Activated CD4-positive, alpha-beta memory T cell treated with anti-CD3 and anti-CD28 coated beads, Interleukin-2, amount 10 ng/mL, durations not matched to agents 7 days and 5 days (primary cell): Measurements from ENCODE around the gene NKX6-1. TPM values are rescaled to one million over a fixed set of nuclear protein-coding genes. Genes with fewer than 3 reads are reported as not detected.

ENCODE experiments used
- CTCF ChIA-PET: fragments of 350-600 bp; sonication (Branson Sonifier 250); formaldehyde crosslinking; loops from one replicate; lab custom pipeline; 2021; ENCODE audit warnings: antibody characterized with exemption, inconsistent platforms; lab: Charles Lee
- POLR2A ChIA-PET: fragments of 350-600 bp; sonication (Branson Sonifier 250); formaldehyde crosslinking; loops from one replicate; lab custom pipeline; 2021; ENCODE audit warnings: antibody characterized with exemption; lab: Charles Lee
- DNase-seq: peaks from one replicate; pipeline ENCODE4 v3.0.0-alpha.2; 2020
- H3K27ac Mint-ChIP-seq: one replicate; pipeline ENCODE4 v1.8.0; 2021; ENCODE audit warnings: mild to moderate bottlenecking, mixed read lengths
- H3K27me3 Mint-ChIP-seq: one replicate; pipeline ENCODE4 v1.8.0; 2021; ENCODE audit warnings: mixed read lengths
- H3K36me3 Mint-ChIP-seq: one replicate; pipeline ENCODE4 v1.8.0; 2021; ENCODE audit warnings: low read depth, mixed read lengths
- H3K4me1 Mint-ChIP-seq: one replicate; pipeline ENCODE4 v1.8.0; 2021; ENCODE audit warnings: mixed read lengths
- H3K4me3 Mint-ChIP-seq: one replicate; pipeline ENCODE4 v1.8.0; 2021; ENCODE audit warnings: mild to moderate bottlenecking, mixed read lengths
- H3K9me3 Mint-ChIP-seq: one replicate; pipeline ENCODE4 v1.8.0; 2021; ENCODE audit warnings: mixed read lengths
- total RNA-seq, 2 experiments: library from RNA; stranded (reverse); gene quantifications; one replicate each; pipeline ENCODE4 v1.2.3, GENCODE V29; 2021

Gene NKX6-1
- not detected for total RNA-seq

GRCh38 chr4:84498935-84499623 lies at the start of gene NKX6-1:
TSS of gene NKX6-1 (minus strand) at chr4:84499292. CDS start at chr4:84498228, 1,064 bp downstream.
- Mint-ChIP-seq H3K36me3 (peaks cover 9% of the 10 kb centered on the region), H3K4me3 (peak within 1 kb of the TSS; percentile 58), H3K27ac (peak within 1 kb of the TSS; percentile 48), H3K9me3 (no peaks in the 10 kb centered on the region), H3K27me3 (peaks cover 89% of the 10 kb centered on the region), H3K4me1 (peaks cover 18% of the 10 kb centered on the region)
- CTCF ChIA-PET = interaction anchor here (1.1 kb wide), 1 partner anchor 16 kb away, joined by 3 read pairs; no protein-coding TSS in a partner anchor
- POLR2A ChIA-PET = no interaction called here
- no peak for DNase-seq

GRCh38 chr4:84547211-84547610 lies 48.1 kb upstream of the NKX6-1 start:
- Mint-ChIP-seq H3K36me3 (no peaks in the 10 kb centered on the region), H3K9me3 (no peaks in the 10 kb centered on the region), H3K27me3 (peaks cover 5% of the 10 kb centered on the region), H3K4me1 (no peaks in the 10 kb centered on the region), H3K27ac (no peak overlapping the region), H3K4me3 (no peak overlapping the region)
- CTCF ChIA-PET = no interaction called here
- POLR2A ChIA-PET = no interaction called here
- DNase-seq = no peak

- no peak for DNase-seq
- ChIA-PET CTCF (no interaction called here), POLR2A (no interaction called here)
- Mint-ChIP-seq H3K36me3 (no peaks in the 10 kb centered on the region), H3K27me3 (peaks cover 5% of the 10 kb centered on the region), H3K4me1 (no peaks in the 10 kb centered on the region), H3K9me3 (no peaks in the 10 kb centered on the region), H3K4me3 (no peak overlapping the region), H3K27ac (no peak overlapping the region)
These were observed 46.0 kb upstream of the NKX6-1 start for GRCh38 chr4:84545093-84545492.

- no peaks in the 10 kb centered on the region for H3K9me3 Mint-ChIP-seq
- DNase-seq = no peak
- ChIA-PET CTCF (no interaction called here), POLR2A (no interaction called here)
- peaks cover 2% of the 10 kb centered on the region for H3K27me3 Mint-ChIP-seq
- no peak overlapping the region for H3K4me3 Mint-ChIP-seq
- H3K36me3 Mint-ChIP-seq = no peaks in the 10 kb centered on the region
- no peak overlapping the region for H3K27ac Mint-ChIP-seq
- H3K4me1 Mint-ChIP-seq = no peaks in the 10 kb centered on the region
These were observed 36.8 kb upstream of the NKX6-1 start for GRCh38 chr4:84535901-84536300.

GRCh38 chr4:84531689-84532088 lies 32.6 kb upstream of the NKX6-1 start:
- CTCF ChIA-PET = no interaction called here
- H3K36me3 Mint-ChIP-seq = no peaks in the 10 kb centered on the region

GRCh38 chr4:84530871-84531270 lies 31.8 kb upstream of the NKX6-1 start:
- no peaks in the 10 kb centered on the region for H3K4me1 Mint-ChIP-seq
- no peak overlapping the region for H3K4me3 Mint-ChIP-seq
- no peak for DNase-seq
- no peaks in the 10 kb centered on the region for H3K9me3 Mint-ChIP-seq
- ChIA-PET POLR2A (no interaction called here), CTCF (interaction anchor here (1.0 kb wide), 1 partner anchor 12 kb away, joined by 3 read pairs; no protein-coding TSS in a partner anchor)
- H3K27ac Mint-ChIP-seq = no peak overlapping the region
- no peaks in the 10 kb centered on the region for H3K36me3 Mint-ChIP-seq
- H3K27me3 Mint-ChIP-seq = peaks cover 2% of the 10 kb centered on the region

More at GRCh38 chr4:84531689-84532088, 32.6 kb upstream of the NKX6-1 start:
- Mint-ChIP-seq H3K27ac (no peak overlapping the region), H3K4me1 (no peaks in the 10 kb centered on the region), H3K9me3 (no peaks in the 10 kb centered on the region), H3K4me3 (no peak overlapping the region), H3K27me3 (peaks cover 2% of the 10 kb centered on the region)
- POLR2A ChIA-PET = no interaction called here
- DNase-seq = no peak

GRCh38 chr4:84530454-84530853 lies 31.4 kb upstream of the NKX6-1 start:
- CTCF ChIA-PET = interaction anchor here (1.0 kb wide), 1 partner anchor 12 kb away, joined by 3 read pairs; no protein-coding TSS in a partner anchor
- no peaks in the 10 kb centered on the region for H3K9me3 Mint-ChIP-seq
- no peaks in the 10 kb centered on the region for H3K4me1 Mint-ChIP-seq
- POLR2A ChIA-PET = no interaction called here
- no peaks in the 10 kb centered on the region for H3K36me3 Mint-ChIP-seq
- no peak overlapping the region for H3K4me3 Mint-ChIP-seq
- no peak overlapping the region for H3K27ac Mint-ChIP-seq
- H3K27me3 Mint-ChIP-seq = peaks cover 2% of the 10 kb centered on the region
- DNase-seq = no peak

GRCh38 chr4:84529169-84529751 lies 30.2 kb upstream of the NKX6-1 start:
- DNase-seq = no peak
- ChIA-PET POLR2A (no interaction called here), CTCF (interaction anchor here (0.6 to 1.8 kb wide), 4 partner anchors 11 to 882 kb away, joined by 3 to 4 read pairs (median 4); no protein-coding TSS in a partner anchor)
- no peaks in the 10 kb centered on the region for H3K4me1 Mint-ChIP-seq
- peaks cover 2% of the 10 kb centered on the region for H3K27me3 Mint-ChIP-seq
- H3K4me3 Mint-ChIP-seq = no peak overlapping the region
- H3K9me3 Mint-ChIP-seq = no peaks in the 10 kb centered on the region
- no peaks in the 10 kb centered on the region for H3K36me3 Mint-ChIP-seq
- H3K27ac Mint-ChIP-seq = no peak overlapping the region

- POLR2A ChIA-PET = no interaction called here
- no peak overlapping the region for H3K27ac Mint-ChIP-seq
- H3K27me3 Mint-ChIP-seq = peaks cover 6% of the 10 kb centered on the region
- no peaks in the 10 kb centered on the region for H3K4me1 Mint-ChIP-seq
- no peaks in the 10 kb centered on the region for H3K36me3 Mint-ChIP-seq
- H3K9me3 Mint-ChIP-seq = no peaks in the 10 kb centered on the region
- no peak overlapping the region for H3K4me3 Mint-ChIP-seq
- CTCF ChIA-PET = interaction anchor here (0.8 to 1.0 kb wide), 2 partner anchors 107 to 886 kb away, joined by 3 read pairs; no protein-coding TSS in a partner anchor
- DNase-seq = no peak
These were observed 28.3 kb upstream of the NKX6-1 start for GRCh38 chr4:84527391-84527790.

GRCh38 chr4:84515075-84515474 lies 16.0 kb upstream of the NKX6-1 start:
- ChIA-PET POLR2A (no interaction called here), CTCF (no interaction called here)
- no peak for DNase-seq
- no peak overlapping the region for H3K4me3 Mint-ChIP-seq
- H3K4me1 Mint-ChIP-seq = no peaks in the 10 kb centered on the region
- H3K27ac Mint-ChIP-seq = no peak overlapping the region
- peaks cover 17% of the 10 kb centered on the region for H3K27me3 Mint-ChIP-seq
- no peaks in the 10 kb centered on the region for H3K36me3 Mint-ChIP-seq
- H3K9me3 Mint-ChIP-seq = no peaks in the 10 kb centered on the region

GRCh38 chr4:84512277-84512676 lies 13.2 kb upstream of the NKX6-1 start:
- H3K27me3 Mint-ChIP-seq = peaks cover 30% of the 10 kb centered on the region
- no peaks in the 10 kb centered on the region for H3K9me3 Mint-ChIP-seq
- CTCF ChIA-PET = no interaction called here
- H3K27ac Mint-ChIP-seq = no peak overlapping the region
- H3K4me1 Mint-ChIP-seq = no peaks in the 10 kb centered on the region
- POLR2A ChIA-PET = no interaction called here
- H3K36me3 Mint-ChIP-seq = no peaks in the 10 kb centered on the region
- no peak for DNase-seq
- no peak overlapping the region for H3K4me3 Mint-ChIP-seq

GRCh38 chr4:84511703-84512102 lies 12.6 kb upstream of the NKX6-1 start:
- ChIA-PET POLR2A (no interaction called here), CTCF (no interaction called here)
- Mint-ChIP-seq H3K27ac (no peak overlapping the region), H3K9me3 (no peaks in the 10 kb centered on the region), H3K36me3 (no peaks in the 10 kb centered on the region), H3K4me3 (no peak overlapping the region), H3K27me3 (peaks cover 30% of the 10 kb centered on the region), H3K4me1 (no peaks in the 10 kb centered on the region)
- DNase-seq = no peak

- Mint-ChIP-seq H3K9me3 (no peaks in the 10 kb centered on the region), H3K27ac (no peak overlapping the region), H3K4me1 (no peaks in the 10 kb centered on the region), H3K27me3 (peaks cover 50% of the 10 kb centered on the region), H3K36me3 (no peaks in the 10 kb centered on the region), H3K4me3 (no peak overlapping the region)
- CTCF ChIA-PET = no interaction called here
- POLR2A ChIA-PET = no interaction called here
- DNase-seq = no peak
These were observed 8.8 kb upstream of the NKX6-1 start for GRCh38 chr4:84507941-84508340.
